ENCODE measurements around the gene SOBP. TPM values are rescaled to one million over a fixed set of nuclear protein-coding genes. Genes with fewer than 3 reads are reported as not detected.

Gene SOBP
- total RNA-seq, 4 donors from 2014 or later = 5.6 to 21.4 (median 18.1) TPM

DNA sequence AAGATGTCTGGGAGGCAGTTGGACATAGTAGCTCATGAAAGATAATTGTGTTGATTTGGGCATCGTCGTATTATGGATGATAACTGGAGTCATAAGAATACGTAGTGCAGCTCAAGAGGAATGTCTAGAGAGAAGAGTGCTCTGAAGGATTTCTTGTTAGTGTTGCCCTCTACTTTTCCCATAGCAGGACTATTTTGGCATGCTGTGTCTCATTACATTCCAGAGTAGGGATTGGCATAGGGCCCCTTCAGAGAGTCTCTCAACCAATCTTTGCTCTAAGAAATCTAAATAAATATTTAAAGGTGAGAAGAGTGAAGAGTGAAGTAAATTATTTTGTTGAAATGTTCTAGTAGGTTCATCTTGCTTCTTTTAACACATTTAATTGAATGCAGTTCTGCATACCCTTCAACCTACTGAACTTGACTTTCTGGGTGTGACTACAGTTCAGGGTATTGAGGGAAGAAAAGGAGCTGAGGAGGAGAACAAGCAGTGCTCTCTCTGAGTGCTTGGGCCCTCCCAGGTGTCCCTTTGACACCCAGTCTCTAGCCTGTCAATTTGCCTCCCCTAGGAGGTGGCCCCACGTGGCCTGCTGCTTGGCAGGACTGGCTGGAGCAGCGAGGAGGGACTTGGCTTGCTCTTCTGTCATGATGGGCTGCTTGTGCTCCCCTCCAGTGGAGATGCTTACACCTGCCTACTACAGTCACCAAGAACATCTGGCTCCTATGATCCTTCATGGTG lies 33.3 kb downstream of the SOBP start:
- TF ChIP-seq, protein P1, sequence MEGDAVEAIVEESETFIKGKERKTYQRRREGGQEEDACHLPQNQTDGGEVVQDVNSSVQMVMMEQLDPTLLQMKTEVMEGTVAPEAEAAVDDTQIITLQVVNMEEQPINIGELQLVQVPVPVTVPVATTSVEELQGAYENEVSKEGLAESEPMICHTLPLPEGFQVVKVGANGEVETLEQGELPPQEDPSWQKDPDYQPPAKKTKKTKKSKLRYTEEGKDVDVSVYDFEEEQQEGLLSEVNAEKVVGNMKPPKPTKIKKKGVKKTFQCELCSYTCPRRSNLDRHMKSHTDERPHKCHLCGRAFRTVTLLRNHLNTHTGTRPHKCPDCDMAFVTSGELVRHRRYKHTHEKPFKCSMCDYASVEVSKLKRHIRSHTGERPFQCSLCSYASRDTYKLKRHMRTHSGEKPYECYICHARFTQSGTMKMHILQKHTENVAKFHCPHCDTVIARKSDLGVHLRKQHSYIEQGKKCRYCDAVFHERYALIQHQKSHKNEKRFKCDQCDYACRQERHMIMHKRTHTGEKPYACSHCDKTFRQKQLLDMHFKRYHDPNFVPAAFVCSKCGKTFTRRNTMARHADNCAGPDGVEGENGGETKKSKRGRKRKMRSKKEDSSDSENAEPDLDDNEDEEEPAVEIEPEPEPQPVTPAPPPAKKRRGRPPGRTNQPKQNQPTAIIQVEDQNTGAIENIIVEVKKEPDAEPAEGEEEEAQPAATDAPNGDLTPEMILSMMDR (IDR thresholded peaks at IDR 0.05) = no peak
- TF ChIP-seq POLR2A (IDR thresholded peaks at IDR 0.05) = no peak
- DNase-seq = no peak
- Histone ChIP-seq H3K4me3 (replicated peaks in 1 of 3) (no peak overlapping the region), H3K27me3 (no peaks in the 10 kb centered on the region), H3K9me3 (no peaks in the 10 kb centered on the region), H3K4me1 (peaks cover 0 to 4% of the 10 kb centered on the region in 2 donors), H3K27ac (peak overlapping the region in 1 of 3 donors; percentile 32), H3K36me3 (no peaks in the 10 kb centered on the region)
- 71 to 72% methylated on average over 5 of the region's 5 CpGs for WGBS, 2 donors
- intact Hi-C loops (cut with DNase I) = no loop called here

DNA sequence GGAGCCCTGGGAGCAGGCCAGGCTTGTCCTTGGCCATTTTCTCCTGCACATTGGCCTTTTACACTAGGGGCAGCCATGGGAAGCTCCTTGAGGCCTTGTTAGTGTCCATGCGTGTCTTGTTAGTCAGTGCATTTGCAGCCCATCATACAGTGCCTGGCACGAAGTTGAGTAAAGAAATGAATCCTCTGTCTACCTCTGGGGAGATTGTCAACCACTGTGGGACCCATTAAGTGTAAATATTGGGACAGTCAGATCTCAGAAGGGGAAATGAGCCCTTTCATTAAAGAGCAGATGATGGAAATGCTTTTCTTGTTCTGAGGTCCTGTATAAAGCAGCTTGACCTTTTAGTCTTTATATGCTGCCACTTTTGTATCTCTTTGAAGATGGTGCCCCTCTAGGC lies 33.9 kb downstream of the SOBP start:
- H3K4me1 ChIP-seq = peaks cover 0 to 4% of the 10 kb centered on the region in 2 donors
- WGBS, 2 donors = 93 to 95% methylated on average over 2 of the region's 2 CpGs
- intact Hi-C loops (cut with DNase I) = no loop called here
- no peak overlapping the region for H3K4me3 ChIP-seq (replicated peaks in 1 of 3)
- no peaks in the 10 kb centered on the region for H3K9me3 ChIP-seq
- H3K27me3 ChIP-seq = no peaks in the 10 kb centered on the region
- TF ChIP-seq, protein P1 (IDR thresholded peaks at IDR 0.05) = no peak
- TF ChIP-seq POLR2A (IDR thresholded peaks at IDR 0.05) = no peak
- no peaks in the 10 kb centered on the region for H3K36me3 ChIP-seq
- no peak for DNase-seq
- no peak overlapping the region for H3K27ac ChIP-seq

DNA sequence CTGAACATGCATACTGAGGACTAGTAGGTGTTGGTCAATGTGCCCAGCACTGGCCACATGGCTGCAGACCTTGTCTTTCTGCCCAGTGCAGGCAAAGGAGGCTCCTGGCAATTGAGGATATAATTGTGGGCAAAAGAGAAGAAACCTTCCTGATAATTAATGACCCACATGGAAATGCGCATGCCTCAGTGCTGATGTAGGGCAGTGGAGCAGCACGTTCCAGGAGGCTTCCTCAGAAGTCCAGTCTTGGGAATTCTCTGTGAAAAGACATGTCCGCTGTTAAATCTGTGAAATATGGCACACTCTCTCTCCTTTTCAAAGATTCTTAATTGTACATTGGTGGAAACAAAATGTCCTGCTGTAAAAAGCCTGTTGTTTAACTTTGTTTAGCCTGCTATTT lies 34.7 kb downstream of the SOBP start:
- TF ChIP-seq POLR2A (IDR thresholded peaks at IDR 0.05) = no peak
- TF ChIP-seq, protein P1 (IDR thresholded peaks at IDR 0.05) = no peak
- H3K4me1 ChIP-seq = peaks cover 0 to 4% of the 10 kb centered on the region in 2 donors
- no peak overlapping the region for H3K27ac ChIP-seq
- H3K36me3 ChIP-seq = no peaks in the 10 kb centered on the region
- H3K27me3 ChIP-seq = no peaks in the 10 kb centered on the region
- intact Hi-C loops (cut with DNase I) = no loop called here
- 94 to 98% methylated on average over 3 of the region's 3 CpGs for WGBS, 2 donors
- DNase-seq = no peak
- no peak overlapping the region for H3K4me3 ChIP-seq (replicated peaks in 1 of 3)
- no peaks in the 10 kb centered on the region for H3K9me3 ChIP-seq

DNA sequence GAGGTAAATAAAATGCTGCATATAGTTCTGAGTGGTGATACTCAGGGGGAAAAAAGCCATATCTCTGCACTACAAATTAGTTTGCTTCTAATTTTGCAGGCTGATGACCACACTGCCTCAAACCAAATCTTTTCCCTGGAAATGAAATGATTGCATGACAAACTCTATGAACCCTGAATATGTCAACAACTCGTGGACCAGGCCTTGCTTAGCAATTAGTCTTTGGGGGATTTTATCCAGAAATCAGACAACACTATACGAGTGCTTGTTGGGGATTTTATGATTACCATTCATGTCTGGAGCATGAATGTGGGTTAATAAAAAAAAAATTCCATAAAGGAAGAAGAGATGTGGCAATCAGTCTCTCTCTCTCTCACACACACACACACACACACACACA lies 42.0 kb downstream of the SOBP start:
- H3K9me3 ChIP-seq = no peaks in the 10 kb centered on the region
- intact Hi-C loops (cut with DNase I) = no loop called here
- TF ChIP-seq, protein P1 (IDR thresholded peaks at IDR 0.05) = no peak
- TF ChIP-seq POLR2A (IDR thresholded peaks at IDR 0.05) = no peak
- DNase-seq = no peak
- no peak overlapping the region for H3K27ac ChIP-seq
- no peaks in the 10 kb centered on the region for H3K27me3 ChIP-seq
- no peak overlapping the region for H3K4me3 ChIP-seq (replicated peaks in 1 of 3)
- 82 to 84% methylated on average over 2 of the region's 2 CpGs for WGBS, 2 donors
- H3K36me3 ChIP-seq = no peaks in the 10 kb centered on the region
- no peaks in the 10 kb centered on the region for H3K4me1 ChIP-seq

DNA sequence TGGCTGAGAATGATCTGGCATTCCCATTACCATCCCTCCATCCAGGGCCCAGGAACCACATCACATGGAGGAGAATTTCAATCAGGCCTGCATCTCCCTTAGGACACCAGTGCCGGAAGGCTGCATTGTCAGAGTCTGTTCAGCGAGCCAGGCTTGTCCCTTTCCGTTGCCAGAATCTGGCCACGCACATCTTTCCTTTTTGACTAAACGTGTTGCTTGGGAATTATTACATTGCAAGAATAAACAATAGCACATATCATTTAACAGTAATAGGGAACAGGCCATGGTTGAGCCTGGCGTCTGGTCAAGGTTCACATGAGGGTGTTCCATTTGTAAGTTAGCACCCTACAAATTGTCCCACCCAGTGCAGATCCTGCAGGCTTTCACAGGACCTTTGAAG lies 42.8 kb downstream of the SOBP start:
- Histone ChIP-seq H3K36me3 (no peaks in the 10 kb centered on the region), H3K9me3 (no peaks in the 10 kb centered on the region), H3K27ac (no peak overlapping the region), H3K27me3 (no peaks in the 10 kb centered on the region), H3K4me3 (replicated peaks in 1 of 3) (no peak overlapping the region), H3K4me1 (no peaks in the 10 kb centered on the region)
- no peak for DNase-seq
- intact Hi-C loops (cut with DNase I) = no loop called here
- WGBS, 2 donors = 74 to 78% methylated on average over 6 of the region's 6 CpGs
- no peak for TF ChIP-seq POLR2A (IDR thresholded peaks at IDR 0.05)
- TF ChIP-seq, protein P1 (IDR thresholded peaks at IDR 0.05) = no peak

Measured in thyroid gland (tissue), 4 donors.